ENCODE measurements around the gene PDLIM1. TPM values are rescaled to one million over a fixed set of nuclear protein-coding genes. Genes with fewer than 3 reads are reported as not detected.
"Not testable (repeated sequence)": the region's sequence is repeated elsewhere in the genome, so short reads cannot be mapped to it uniquely, and the experiment has no call there.

Gene PDLIM1
- total and polyA plus RNA-seq, 12 donors, result 0.89 to 63.3 (median 31.2) TPM

GRCh38 chr10:95208702-95209391 lies 82.0 kb downstream of the PDLIM1 start:
- no peaks in the 10 kb centered on the region for H3K4me1 ChIP-seq (replicated peaks in 1 of 2)
- no peaks in the 10 kb centered on the region for H3K27me3 ChIP-seq
- no peak overlapping the region for H3K27ac ChIP-seq
- H3K9me3 ChIP-seq (replicated peaks in 1 of 3), result no peaks in the 10 kb centered on the region
- 55 to 60% (median 58%) methylated on average over 8 of the region's 8 CpGs for WGBS, 4 donors
- no peaks in the 10 kb centered on the region for H3K36me3 ChIP-seq (replicated peaks in 1 of 2)
- no peak overlapping the region for H3K4me3 ChIP-seq
- peak in 3 of 6 experiments; percentile 19 to 45 (median 34) for TF ChIP-seq CTCF (IDR thresholded peaks at IDR 0.05)
- TF ChIP-seq POLR2A (IDR thresholded peaks at IDR 0.05), result no peak
- no peak for DNase-seq
- intact Hi-C loops (cut with DNase I), result no loop called here

DNA sequence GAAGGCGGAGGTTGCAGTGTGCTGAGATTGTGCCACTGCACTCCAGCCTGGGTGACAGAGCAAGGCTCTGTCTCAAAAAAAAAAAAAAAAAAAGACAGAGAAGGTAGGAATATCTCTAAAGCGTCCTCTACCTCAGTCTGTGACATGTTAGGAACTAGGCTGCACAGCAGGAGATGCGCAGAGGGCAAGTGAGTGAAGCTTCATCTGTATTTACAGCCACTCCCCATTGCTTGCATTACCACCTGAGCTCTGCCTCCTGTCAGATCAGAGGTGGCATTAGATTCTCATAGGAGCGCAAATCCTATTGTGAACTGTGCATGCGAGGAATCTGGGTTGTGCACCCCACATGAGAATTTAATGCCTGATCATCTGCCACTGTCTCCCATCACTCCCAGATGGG lies 87.9 kb downstream of the PDLIM1 start:
- intact Hi-C loops (cut with DNase I), result not testable (repeated sequence)
- WGBS, 4 donors, result 82 to 95% (median 90%) methylated on average over 5 of the region's 5 CpGs

DNA sequence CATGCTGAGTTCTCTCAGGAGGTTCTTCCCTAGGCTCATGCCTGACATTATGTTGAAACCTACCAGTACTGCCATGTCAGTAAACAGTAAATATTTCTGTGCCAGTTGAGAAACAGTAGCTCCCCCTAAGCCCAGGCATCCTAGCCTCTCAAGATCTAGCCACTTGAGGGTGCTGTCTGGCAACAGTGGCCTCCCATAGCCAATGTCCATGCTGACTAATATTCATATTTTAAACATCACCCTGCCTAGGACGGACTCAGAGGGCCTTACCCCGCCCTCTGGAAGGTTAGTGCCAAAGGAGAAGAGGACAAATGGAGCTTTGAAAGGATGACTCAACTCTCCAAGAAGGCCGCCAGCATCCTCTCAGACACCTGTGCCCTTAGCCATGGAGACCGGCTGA lies 89.1 kb downstream of the PDLIM1 start:
- no peak overlapping the region for H3K27ac ChIP-seq
- DNase-seq, result no peak
- intact Hi-C loops (cut with DNase I), result no loop called here

More for the DNA sequence above, 87.9 kb downstream of the PDLIM1 start:
- H3K9me3 ChIP-seq (replicated peaks in 1 of 3); H3K36me3 ChIP-seq (replicated peaks in 1 of 2); H3K4me3 ChIP-seq; H3K27ac ChIP-seq; DNase-seq; H3K27me3 ChIP-seq; H3K4me1 ChIP-seq (replicated peaks in 1 of 2): not testable (repeated sequence)

GRCh38 chr10:95196046-95196445 lies 94.8 kb downstream of the PDLIM1 start:
- 64 to 78% (median 71%) methylated on average over 3 of the region's 3 CpGs for WGBS, 4 donors
- intact Hi-C loops (cut with DNase I), result no loop called here
- no peak overlapping the region for H3K4me3 ChIP-seq
- no peaks in the 10 kb centered on the region for H3K27me3 ChIP-seq
- H3K27ac ChIP-seq, result no peak overlapping the region
- TF ChIP-seq POLR2A (IDR thresholded peaks at IDR 0.05), result no peak
- TF ChIP-seq CTCF (IDR thresholded peaks at IDR 0.05), result no peak
- no peak for DNase-seq
- H3K9me3 ChIP-seq (replicated peaks in 1 of 3), result no peaks in the 10 kb centered on the region
- H3K4me1 ChIP-seq (replicated peaks in 1 of 2), result no peaks in the 10 kb centered on the region
- H3K36me3 ChIP-seq (replicated peaks in 1 of 2), result no peaks in the 10 kb centered on the region

More for the DNA sequence above, 89.1 kb downstream of the PDLIM1 start:
- Histone ChIP-seq H3K27me3 (no peaks in the 10 kb centered on the region), H3K4me1 (replicated peaks in 1 of 2) (no peaks in the 10 kb centered on the region), H3K36me3 (replicated peaks in 1 of 2) (no peaks in the 10 kb centered on the region), H3K9me3 (replicated peaks in 1 of 3) (no peaks in the 10 kb centered on the region), H3K4me3 (no peak overlapping the region)
- TF ChIP-seq CTCF (IDR thresholded peaks at IDR 0.05) (no peak), POLR2A (IDR thresholded peaks at IDR 0.05) (no peak)
- WGBS, 4 donors, result 84 to 95% (median 90%) methylated on average over 3 to 4 of the region's 4 CpGs; no CpG with 5 or more reads in 1 of the 4 donors

- no peaks in the 10 kb centered on the region for H3K4me1 ChIP-seq (replicated peaks in 1 of 2)
- H3K27me3 ChIP-seq, result no peaks in the 10 kb centered on the region
- H3K4me3 ChIP-seq, result no peak within 1 kb of the TSS
- TF ChIP-seq POLR2A (IDR thresholded peaks at IDR 0.05), result no peak
- TF ChIP-seq CTCF (IDR thresholded peaks at IDR 0.05), result no peak
- intact Hi-C loops (cut with DNase I), result no loop called here
- H3K36me3 ChIP-seq (replicated peaks in 1 of 2), result no peaks in the 10 kb centered on the region
- H3K9me3 ChIP-seq (replicated peaks in 1 of 3), result no peaks in the 10 kb centered on the region
- no peak for DNase-seq
- no peak within 1 kb of the TSS for H3K27ac ChIP-seq
- WGBS, 4 donors, result 93% methylated on average over 1 of the region's 1 CpG; no CpG with 5 or more reads in 1 of the 4 donors
These were observed 96.9 kb downstream of the PDLIM1 start, which contains the start of gene ACSM6 for GRCh38 chr10:95193944-95194343. ACSM6 (plus strand) TSS chr10:95194238; CDS start chr10:95194486, 248 bp downstream.

Measured in adrenal gland (tissue), 12 donors.